Forelimb muscle (tissue), 1 donor: ENCODE results near the gene NUS1. TPM values are rescaled to one million over a fixed set of nuclear protein-coding genes. Genes with fewer than 3 reads are reported as not detected.
"Not testable (repeated sequence)": the region's sequence is repeated elsewhere in the genome, so short reads cannot be mapped to it uniquely, and the experiment has no call there.

Source experiments
- DNase-seq: peaks from one replicate; pipeline ENCODE4 v3.0.0-alpha.2; 2013; ENCODE audit warnings: low read depth
- polyA plus RNA-seq: library from polyadenylated mRNA; unstranded; fragments of 120-200 nt; gene quantifications from one replicate; pipeline ENCODE4 v1.2.1, GENCODE V29; 2013; ENCODE audit not compliant: insufficient read length

The NUS1 gene
- polyA plus RNA-seq, 1 donor = 15.3 TPM

DNA sequence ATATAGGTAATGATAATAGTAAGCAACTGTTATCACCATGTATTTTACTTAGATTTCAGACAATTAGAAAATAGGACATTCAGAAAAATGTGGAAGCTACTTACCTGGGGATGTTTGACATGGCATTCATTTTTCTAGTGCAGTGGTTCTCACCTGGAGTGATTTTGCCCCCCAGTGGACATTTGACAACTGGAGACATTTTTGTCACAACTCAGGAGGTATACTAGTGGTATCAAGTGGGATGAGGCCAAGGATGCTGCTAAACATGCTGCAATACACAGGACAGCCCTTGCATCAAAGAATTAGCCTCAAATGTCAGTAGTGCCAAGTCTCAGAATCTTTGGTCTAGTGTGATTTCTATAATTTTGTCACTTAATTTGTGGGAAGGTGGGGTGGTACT lies 36.1 kb downstream of the NUS1 start:
- no peak for DNase-seq

DNA sequence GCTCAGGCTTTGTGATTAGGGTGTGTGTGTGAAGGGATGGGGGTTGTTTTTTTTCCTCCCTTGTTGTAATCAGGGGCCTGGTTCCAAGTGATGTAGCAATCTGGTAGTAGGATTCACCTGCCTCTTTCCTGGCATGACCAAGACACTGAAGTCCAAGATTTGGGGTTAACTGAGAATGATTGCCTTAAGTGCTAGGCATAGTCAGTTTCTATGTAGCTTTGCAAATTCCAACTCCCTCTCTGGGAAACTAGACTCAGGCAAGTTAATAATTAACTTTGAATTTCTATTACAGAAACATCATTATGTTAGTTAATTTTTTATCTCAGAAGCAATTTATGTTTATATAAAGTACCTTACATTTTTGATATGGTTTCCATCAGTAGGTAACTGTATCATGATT lies 43.6 kb downstream of the NUS1 start:
- DNase-seq = no peak

DNA sequence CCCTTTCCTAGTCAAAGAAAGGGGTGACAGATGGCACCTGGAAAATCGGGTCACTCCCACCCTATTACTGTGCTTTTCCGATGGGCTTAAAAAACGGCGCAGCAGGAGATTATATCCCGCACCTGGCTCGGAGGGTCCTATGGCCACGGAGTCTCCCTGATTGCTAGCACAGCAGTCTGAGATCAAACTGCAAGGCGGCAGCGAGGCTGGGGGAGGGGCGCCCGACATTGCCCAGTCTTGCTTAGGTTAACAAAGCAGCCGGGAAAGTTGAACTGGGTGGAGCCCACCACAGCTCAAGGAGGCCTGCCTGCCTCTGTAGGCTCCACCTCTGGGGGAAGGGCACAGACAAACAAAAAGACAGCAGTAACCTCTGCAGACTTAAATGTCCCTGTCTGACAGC lies 46.3 kb downstream of the NUS1 start:
- DNase-seq = not testable (repeated sequence)

DNA sequence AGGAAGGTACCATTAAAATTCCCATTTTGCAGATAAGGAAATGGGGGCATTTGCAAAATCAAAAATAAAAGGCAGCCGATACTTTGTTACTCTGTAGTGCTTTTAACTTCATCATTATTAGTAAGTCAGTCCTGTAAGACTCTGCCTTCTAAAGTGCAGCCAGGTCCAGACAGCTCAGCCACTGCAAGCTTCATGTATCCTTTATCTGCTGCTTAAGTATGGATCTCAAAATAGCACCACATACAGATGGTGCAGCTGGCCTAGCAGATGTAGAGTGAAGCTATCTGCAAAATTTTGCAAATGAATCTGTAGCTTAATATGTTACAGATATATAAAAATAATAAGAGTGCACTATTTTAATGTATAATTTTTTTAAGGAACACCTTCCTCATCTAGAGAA lies 53.4 kb downstream of the NUS1 start:
- no peak for DNase-seq

DNA sequence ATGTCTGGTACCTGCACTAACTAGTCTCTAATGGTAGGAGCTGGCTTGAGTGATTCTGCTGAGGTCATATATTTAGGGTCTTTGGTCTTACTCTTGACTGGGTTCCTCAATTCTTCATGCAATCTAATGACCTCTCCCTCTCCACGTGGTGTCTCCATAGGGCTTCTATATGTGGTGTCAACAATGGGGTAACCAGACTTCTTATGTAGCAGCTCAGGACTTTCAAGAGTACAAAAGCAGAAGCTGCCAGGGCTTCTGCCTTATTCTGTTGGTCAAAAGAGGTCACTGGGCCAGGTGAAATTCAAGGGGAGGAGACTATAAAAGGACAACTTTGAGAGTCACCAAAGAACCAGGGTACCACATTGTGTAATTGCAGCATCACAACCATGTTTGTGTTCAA lies 54.3 kb downstream of the NUS1 start:
- no peak for DNase-seq

DNA sequence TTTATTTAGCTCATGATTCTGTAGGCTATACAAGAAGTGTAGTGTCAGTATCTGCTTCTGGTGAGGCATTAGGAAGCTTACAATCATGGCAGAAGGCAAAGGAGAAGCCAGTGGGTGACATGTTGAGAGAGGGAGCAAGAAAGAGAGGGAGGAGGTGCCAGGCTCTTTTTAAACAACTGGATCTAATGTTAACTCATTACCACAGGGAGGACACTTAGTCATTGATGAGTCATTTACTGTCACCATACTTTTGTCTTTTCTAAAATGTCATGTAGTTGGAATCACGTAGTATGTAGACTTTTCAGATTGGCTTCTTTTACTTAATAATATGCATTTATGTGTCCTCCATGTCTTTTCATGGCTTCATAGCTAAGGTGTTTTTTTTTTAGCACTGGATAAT lies 58.1 kb downstream of the NUS1 start:
- no peak for DNase-seq

DNA sequence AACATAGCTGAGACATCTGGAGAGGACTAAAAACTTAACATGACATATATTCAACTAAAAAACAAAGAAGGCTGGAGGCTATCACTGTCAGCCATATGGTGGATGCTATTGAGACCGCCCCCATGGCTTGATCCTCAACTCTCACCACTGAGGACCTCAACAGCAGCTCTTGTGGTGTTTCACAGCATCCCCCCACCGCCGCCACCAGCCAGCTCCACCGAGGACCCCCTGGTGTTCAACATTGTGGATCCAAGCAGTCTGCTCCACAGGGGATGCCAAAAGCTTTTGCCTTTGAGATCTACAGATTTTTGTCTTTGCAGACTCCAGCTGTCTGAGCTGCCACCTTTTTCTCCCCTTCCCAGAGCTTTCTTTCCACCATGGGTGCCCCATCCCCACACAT lies 64.6 kb downstream of the NUS1 start:
- no peak for DNase-seq

DNA sequence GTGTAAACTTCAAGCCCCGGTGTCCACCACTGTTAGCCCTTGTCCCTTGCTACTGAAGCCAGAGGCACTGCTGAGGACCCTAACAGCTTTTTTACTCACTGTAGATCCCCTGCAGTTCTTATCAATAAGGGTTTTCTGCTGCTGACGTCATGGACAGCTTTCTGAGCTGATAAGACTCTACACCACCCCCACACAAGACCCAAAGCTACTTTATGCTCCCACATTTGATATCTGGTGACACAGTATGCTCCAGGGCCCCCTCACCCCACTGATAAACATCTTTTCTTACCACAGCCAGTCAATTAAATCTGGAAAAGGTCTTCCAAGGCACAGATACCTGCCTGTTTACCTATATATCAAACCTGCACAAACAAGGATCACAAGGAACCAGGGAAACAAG lies 65.3 kb downstream of the NUS1 start:
- DNase-seq = no peak

DNA sequence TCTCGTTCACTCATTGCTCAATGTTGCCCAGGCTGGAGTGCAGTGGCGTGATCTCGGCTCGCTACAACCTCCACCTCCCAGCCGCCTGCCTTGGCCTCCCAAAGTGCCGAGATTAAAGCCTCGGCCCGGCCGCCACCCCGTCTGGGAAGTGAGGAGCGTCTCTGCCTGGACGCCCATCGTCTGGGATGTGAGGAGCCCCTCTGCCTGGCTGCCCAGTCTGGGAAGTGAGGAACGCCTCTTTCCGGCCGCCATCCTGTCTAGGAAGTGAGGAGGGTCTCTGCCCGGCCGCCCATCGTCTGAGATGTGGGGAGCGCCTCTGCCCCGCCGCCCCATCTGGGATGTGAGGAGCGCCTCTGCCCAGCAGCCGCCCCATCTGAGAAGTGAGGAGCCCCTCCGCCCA lies 75.4 kb downstream of the NUS1 start:
- not testable (repeated sequence) for DNase-seq

Other genes starting within 250 kb of the NUS1 start
- gene ROS1, start 249.5 kb upstream of the NUS1 start, polyA plus RNA-seq = 0.19 TPM
- gene DCBLD1, start 192.8 kb upstream of the NUS1 start, polyA plus RNA-seq = 7.5 TPM
- 44.4 TPM for gene GOPC, start 73.0 kb upstream of the NUS1 start, polyA plus RNA-seq
- gene SLC35F1, start 231.8 kb downstream of the NUS1 start, polyA plus RNA-seq = 1.5 TPM